Activated CD4-positive, alpha-beta T cell treated with anti-CD3 and anti-CD28 coated beads, Interleukin-2, Interleukin-6, amounts not matched to agents 100 ng/mL and 50 ng/mL, durations not matched to agents 16 hours and 8 hours (primary cell): ENCODE measurements around the gene ZMIZ2.

ENCODE experiments used
- DNase-seq: peaks from one replicate; pipeline ENCODE4 v3.0.0-alpha.2; 2020

Gene ZMIZ2

DNA sequence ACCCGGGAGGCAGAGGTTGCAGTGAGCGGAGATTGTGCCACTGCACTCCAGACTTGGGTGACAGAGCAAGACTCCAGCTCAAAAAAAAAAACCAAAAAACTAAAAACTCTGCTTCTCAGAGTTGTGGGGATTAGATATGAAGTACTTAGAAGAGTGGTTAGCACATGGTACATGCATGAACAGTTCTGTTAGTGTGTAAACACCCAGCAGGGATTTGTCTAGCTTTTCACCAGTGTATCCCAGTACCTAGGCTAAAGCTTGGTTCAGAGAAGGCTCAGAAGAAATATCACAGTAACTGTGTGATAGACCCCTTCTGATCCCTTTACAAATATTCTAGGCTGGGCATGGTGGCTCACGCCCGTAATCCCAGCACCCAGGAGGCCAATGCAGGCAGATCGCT lies 57.3 kb downstream of the ZMIZ2 start:
- no peak for DNase-seq

DNA sequence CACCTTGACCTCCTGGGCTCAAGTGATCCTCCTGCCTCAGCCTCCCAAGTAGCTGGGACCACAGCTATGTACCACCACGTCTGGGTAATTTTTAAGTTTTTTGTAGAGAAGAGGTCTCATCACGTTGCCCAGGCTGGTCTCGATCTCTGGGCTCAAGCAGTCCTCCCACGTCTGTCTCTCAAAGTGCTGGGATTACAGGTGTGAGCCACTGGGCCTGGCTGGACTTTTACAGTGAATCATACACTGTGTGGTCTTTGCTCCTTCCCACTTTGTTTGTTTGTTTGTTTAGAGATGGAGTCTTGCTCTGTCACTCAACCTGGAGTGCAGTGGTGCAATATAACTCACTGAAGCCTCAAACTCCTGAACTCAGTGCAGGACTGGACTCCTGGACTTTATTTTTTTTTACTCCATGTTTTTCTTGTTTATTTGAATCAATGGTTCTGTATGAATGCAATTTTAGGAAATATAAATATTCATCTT lies 60.3 kb downstream of the ZMIZ2 start:
- DNase-seq, result no peak

DNA sequence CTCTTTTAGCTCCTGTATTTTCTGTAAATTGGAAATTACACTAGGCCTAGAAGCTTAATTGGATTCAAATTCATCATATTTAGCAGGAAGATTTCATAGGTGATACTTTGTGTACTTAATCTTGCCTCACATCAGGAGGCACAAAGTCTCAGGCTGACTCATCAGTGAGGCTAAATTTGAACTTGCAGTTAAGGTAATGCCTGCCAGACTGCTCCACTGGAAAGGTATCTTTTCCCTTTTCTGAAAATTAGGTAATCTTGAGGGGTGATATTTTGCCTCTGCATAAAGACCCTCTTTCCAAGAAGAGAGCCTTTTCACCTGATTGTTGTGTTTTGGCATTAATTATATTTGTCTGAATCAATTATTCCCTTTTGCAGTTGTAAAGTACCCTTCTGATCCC lies 62.4 kb downstream of the ZMIZ2 start:
- DNase-seq, result no peak

DNA sequence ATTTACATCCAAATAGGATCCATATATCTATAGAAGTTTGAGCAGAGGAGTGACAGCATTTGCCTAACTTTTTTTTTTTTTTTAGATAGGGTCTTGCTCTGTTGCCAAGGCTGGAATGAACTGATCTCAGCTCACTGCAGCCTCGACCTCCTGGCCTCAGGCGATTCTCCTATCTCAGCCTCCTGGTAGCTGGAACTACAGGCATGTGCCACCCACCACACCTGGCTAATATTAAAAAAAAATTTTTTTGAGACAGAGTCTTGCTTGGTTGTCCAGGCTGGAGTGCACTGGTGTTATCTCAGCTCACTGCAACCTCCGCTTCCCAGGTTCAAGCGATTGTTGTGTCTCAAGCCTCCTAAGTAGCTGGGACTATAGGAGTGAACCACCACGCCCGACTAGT lies 62.9 kb downstream of the ZMIZ2 start:
- no peak for DNase-seq

DNA sequence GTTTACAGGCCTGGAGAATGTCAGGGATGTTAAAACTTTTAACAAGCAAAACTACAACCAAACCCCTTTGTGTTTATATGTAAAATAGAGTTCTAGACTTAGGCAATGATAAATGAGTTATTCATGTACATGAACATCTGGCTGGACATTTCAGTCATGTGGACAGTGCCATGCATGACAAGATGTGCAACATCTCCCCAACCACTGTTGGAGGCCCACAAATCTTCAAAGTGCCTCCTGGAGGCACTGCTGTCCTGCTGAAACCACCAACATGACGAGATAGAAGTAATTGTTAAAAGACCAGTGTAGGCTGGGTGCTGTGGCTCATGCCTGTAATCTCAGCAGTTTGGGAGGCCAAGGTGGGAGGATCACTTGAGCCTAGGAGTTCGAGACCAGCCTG lies 66.3 kb downstream of the ZMIZ2 start:
- DNase-seq, result no peak

DNA sequence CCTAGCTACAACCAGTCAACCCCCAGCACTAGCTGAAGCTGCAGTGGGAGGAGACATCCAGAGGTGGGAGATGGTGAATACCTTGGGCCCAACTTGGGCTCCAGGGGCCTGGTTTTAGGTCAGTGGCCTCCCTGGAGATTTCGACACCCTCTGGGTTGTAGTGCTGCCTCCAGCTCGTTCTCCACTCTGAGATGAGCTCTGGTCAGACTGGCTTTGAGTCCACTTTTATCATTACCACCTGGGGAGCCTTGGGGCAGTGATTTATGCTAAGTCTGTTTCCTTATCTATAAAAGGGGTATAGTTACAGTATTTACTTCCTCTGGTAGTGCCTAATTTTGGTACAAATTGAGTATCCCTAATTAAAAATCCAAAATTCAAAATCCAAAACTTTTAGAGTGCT lies 70.6 kb downstream of the ZMIZ2 start:
- DNase-seq, result no peak
